PFSK-1 (cell line): Measurements from ENCODE around the gene NGLY1.

Experiments used
- FOXP2 ChIP-seq: optimal IDR thresholded peaks from 2 replicates; pipeline ENCODE3; 2011; ENCODE audit warnings: borderline replicate concordance, control low read depth, inconsistent platforms; ENCODE audit not compliant: insufficient read depth; ENCODE audit errors: extremely low read length, extremely low read depth
- POLR2AphosphoS5 ChIP-seq: IDR thresholded peaks from 2 replicates; pipeline ENCODE4 v1.6.1; 2012; ENCODE audit warnings: low read depth, mild to moderate bottlenecking, control low read depth, low read length, moderate library complexity
- REST ChIP-seq, 2 experiments: IDR thresholded peaks; 2 replicates each; pipeline versions ENCODE4 v1.6.1 to v1.8.0; 2011 to 2012; ENCODE audit warnings: low read depth in 2 of 2, low read length in 2 of 2, control low read depth in 1 of 2, inconsistent platforms in 1 of 2, mild to moderate bottlenecking in 1 of 2, moderate library complexity in 1 of 2; ENCODE audit not compliant: insufficient read depth in 1 of 2
- SIN3A ChIP-seq: IDR thresholded peaks from 2 replicates; pipeline ENCODE4 v1.6.1; 2012; ENCODE audit warnings: mild to moderate bottlenecking, low read length, moderate library complexity, borderline replicate concordance; ENCODE audit not compliant: insufficient read depth
- TAF1 ChIP-seq: IDR thresholded peaks from 2 replicates; pipeline ENCODE4 v1.6.1; 2012; ENCODE audit warnings: low read length, control low read depth, borderline replicate concordance; ENCODE audit not compliant: insufficient read depth

Gene NGLY1

GRCh38 chr3:25818335-25818734 is 35.1 kb upstream of the NGLY1 start:
- TF ChIP-seq REST (IDR thresholded peaks at IDR 0.05; ENCODE audit: insufficient read depth in 1 of 2, low read depth in 2 of 2, low read length in 2 of 2) (no peak), SIN3A (no peak), POLR2AphosphoS5 (no peak), TAF1 (no peak), FOXP2 (no peak)

DNA sequence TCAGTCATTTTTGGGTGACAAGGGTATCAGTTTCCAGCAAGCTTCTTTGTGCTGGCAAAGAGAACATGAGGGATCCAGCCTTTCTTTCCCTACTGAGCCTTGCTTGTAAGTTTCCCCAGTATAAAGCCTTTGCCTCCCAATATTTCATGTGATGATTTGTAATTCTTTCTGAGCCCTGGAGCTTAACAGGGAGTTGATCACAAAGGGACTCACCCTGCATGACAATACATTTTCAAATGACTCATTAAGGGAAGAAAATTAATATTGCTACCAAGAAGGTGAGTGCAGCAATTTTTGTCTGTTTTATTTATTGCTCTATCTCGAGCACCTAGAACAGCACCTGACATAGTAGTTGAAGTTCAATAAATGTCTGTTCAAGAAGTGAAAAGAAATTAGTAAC is 34.4 kb upstream of the NGLY1 start:
- TF ChIP-seq REST (IDR thresholded peaks at IDR 0.05; ENCODE audit: insufficient read depth in 1 of 2, low read depth in 2 of 2, low read length in 2 of 2) (no peak), FOXP2 (no peak), POLR2AphosphoS5 (no peak), TAF1 (no peak), SIN3A (no peak)

GRCh38 chr3:25817107-25817506 is 33.9 kb upstream of the NGLY1 start:
- TF ChIP-seq POLR2AphosphoS5 (no peak), REST (IDR thresholded peaks at IDR 0.05; ENCODE audit: insufficient read depth in 1 of 2, low read depth in 2 of 2, low read length in 2 of 2) (no peak), TAF1 (no peak), FOXP2 (no peak), SIN3A (no peak)

DNA sequence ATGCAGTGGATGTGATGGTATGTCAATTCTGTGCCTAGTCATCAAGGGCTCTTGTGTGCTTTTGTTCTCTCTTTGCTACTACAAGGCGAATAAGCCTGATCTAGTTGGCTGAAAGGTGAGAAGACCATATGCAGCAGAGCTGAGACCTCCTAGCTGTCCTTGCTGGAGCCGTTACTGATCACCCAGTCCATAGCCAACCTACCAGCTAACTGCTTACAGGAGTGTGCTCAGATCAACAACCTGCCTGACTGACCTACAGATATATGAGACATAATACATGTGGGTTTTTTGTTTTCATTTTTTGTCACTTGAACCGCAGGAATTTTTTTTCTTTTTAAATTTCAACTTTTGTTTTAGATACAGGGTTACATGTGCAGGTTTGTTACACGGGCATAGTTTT is 29.4 kb upstream of the NGLY1 start:
- TF ChIP-seq REST (IDR thresholded peaks at IDR 0.05; ENCODE audit: insufficient read depth in 1 of 2, low read depth in 2 of 2, low read length in 2 of 2) (no peak), POLR2AphosphoS5 (no peak), TAF1 (no peak), FOXP2 (no peak), SIN3A (no peak)

GRCh38 chr3:25804676-25805075 is 21.4 kb upstream of the NGLY1 start:
- TF ChIP-seq POLR2AphosphoS5: no peak
- TF ChIP-seq SIN3A: no peak
- TF ChIP-seq REST (IDR thresholded peaks at IDR 0.05; ENCODE audit: insufficient read depth in 1 of 2, low read depth in 2 of 2, low read length in 2 of 2): no peak
- TF ChIP-seq TAF1: no peak
- TF ChIP-seq FOXP2: no peak
